Placental pericyte (primary cell): ENCODE measurements around the gene TEDC2. TPM values are rescaled to one million over a fixed set of nuclear protein-coding genes. Genes with fewer than 3 reads are reported as not detected.

ENCODE experiments used
- small RNA-seq: library from RNA; depleted of rRNA; stranded (forward); fragments of <200 nt; gene quantifications from one replicate; pipeline ENCODE3, GENCODE V24; 2012; ENCODE audit warnings: low replicate concordance
- total RNA-seq: library from RNA; depleted of rRNA; stranded (reverse); fragments of >200 nt; gene quantifications from 2 replicates; pipeline ENCODE4 v1.2.3, GENCODE V29; 2012

TEDC2 gene, protein sequence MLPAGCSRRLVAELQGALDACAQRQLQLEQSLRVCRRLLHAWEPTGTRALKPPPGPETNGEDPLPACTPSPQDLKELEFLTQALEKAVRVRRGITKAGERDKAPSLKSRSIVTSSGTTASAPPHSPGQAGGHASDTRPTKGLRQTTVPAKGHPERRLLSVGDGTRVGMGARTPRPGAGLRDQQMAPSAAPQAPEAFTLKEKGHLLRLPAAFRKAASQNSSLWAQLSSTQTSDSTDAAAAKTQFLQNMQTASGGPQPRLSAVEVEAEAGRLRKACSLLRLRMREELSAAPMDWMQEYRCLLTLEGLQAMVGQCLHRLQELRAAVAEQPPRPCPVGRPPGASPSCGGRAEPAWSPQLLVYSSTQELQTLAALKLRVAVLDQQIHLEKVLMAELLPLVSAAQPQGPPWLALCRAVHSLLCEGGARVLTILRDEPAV
- 1.3 and 28.8 TPM in 2 replicates for total RNA-seq

DNA sequence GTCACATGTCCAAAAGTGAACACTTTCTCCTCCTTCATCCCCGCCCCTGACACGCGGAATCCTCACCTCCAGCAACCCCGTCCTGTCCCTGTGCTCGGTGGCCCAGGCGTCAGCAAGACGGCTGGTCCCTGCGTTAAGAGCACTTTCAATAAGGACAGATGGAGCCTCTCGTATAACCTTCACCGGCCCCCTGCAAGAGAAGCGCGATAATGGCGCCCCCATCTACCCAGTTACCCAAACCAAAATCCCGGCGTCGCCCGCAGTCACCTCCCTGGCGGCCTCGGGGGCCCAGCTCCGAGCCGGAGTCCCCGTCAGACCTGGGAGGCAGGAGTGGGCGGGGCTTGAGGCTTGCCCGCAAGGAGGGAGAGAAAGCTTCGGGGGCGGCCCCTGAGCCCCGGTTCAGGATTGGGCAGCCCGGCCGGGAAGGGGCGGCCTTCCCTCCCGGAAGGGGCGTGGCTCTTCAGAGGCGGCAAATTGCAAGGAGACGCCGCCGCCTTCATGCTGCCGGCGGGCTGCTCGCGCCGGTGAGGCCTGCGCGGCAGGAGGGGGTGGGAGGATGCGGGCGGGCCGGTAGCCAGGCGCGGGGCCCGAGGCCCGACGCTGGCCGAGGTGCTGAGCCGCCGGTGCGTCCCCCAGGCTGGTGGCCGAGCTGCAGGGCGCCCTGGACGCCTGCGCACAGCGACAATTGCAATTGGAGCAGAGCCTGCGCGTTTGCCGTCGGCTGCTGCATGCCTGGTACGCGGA, at the start of gene TEDC2:
Gene TEDC2 (plus strand): TSS at position 463 of the 744 bp plus-strand sequence. CDS start 36 bp downstream, at position 499.

DNA sequence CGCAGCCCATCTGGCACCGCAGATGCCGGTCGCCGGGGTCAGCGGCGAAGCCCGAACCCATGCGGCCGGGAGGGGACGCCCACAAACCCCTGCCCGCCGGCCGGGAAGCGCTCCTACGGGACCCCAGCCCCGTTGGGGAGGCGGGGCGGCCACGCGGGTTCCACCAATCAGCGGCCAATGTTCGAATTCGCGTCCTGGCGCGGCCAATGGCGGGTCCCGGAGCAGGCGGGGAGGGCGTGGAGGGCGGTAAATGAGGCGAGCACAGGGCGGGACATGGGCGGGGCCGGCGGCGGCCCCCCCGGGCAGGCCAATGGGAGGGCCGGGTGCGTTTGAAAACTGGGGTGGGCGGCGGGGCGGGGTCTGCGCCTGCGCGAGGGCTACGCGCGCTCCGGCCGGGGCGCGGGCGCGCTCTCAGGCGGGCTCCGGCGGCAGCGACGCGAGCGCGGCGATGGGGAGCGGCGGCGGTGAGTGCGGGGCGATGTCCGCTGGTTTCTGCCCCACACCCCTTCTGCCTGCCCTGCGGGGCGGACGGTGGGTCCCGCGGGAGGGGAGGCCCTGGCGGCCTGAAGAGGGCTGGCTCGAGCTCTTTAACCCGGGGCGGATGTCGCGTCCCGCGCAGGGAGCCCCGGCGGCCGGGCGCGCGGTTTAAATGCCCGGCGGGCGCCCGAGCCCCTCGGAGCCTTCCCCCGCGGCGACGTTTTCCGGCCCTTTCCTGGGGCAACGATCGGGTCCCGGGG, 30.7 kb upstream of the TEDC2 start, which contains the start of gene CCNF:
Gene CCNF (plus strand): TSS at position 414 of the 737 bp plus-strand sequence. CDS start 35 bp downstream, at position 449.

DNA sequence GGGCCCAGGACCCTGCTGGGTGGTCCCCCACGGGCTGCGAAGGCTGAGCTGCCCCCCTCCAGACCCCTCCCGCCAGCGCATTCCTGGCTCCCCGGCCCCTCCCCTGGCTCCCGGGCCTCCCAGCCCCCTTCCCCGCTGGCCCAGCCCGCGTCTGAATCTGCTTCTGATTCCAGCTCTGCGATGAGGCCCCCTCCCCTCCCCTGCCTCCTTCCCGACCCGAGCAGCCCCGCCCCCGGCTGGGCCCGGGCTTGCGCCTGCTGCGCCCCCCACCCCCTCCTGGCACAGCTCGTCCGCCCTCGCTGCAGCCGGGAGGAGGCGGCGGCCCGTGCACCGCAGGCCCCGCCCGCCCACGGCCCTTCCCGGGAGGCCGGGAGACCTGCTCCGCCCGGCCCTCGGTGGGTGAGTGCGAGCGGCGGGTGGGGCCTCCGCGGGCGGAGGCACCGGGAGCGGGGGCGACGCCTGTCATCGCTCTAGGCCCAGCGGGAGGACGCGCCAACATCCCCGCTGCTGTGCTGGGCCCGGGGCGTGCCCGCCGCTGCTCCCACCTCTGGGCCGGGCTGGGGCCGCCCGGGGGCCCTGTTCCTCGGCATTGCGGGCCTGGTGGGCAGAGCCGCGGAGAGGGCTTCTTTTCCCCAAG, 11.2 kb downstream of the TEDC2 start, which contains the start of gene NTN3:
Gene NTN3 (plus strand): TSS at position 282 of the 637 bp plus-strand sequence. CDS start 405 bp downstream, outside the sequence.

DNA sequence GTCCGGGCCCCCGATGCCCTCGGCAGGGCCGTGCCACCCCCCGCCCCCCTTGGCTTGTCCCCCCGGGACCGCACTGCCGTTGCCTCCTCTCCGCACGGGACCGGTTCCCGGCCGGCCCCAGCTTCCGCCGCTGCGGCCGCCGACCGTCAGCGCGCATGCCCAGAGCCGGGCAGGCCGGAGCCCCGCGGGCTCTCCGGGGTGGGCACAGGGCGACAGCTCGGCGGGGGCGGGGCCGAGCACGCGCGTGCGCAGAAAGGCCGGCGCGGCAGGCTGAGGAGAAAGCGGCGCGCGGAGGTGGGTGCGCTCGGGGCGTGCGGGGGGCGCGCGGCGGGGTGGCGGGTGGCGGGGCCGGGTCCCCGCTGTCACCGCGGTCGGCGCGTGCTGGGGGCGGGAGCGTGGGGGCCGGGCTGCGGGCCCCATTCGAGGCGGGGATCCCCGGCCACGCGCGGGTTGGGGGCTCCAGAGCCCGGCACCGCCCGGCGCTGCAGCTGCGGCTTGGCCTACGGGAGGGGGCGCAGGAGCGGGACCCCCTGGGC, 15.0 kb downstream of the TEDC2 start, which contains the start of gene TBC1D24:
Gene TBC1D24 (plus strand): TSS at position 251 of the 536 bp plus-strand sequence. CDS start 21,022 bp downstream, outside the sequence.

DNA sequence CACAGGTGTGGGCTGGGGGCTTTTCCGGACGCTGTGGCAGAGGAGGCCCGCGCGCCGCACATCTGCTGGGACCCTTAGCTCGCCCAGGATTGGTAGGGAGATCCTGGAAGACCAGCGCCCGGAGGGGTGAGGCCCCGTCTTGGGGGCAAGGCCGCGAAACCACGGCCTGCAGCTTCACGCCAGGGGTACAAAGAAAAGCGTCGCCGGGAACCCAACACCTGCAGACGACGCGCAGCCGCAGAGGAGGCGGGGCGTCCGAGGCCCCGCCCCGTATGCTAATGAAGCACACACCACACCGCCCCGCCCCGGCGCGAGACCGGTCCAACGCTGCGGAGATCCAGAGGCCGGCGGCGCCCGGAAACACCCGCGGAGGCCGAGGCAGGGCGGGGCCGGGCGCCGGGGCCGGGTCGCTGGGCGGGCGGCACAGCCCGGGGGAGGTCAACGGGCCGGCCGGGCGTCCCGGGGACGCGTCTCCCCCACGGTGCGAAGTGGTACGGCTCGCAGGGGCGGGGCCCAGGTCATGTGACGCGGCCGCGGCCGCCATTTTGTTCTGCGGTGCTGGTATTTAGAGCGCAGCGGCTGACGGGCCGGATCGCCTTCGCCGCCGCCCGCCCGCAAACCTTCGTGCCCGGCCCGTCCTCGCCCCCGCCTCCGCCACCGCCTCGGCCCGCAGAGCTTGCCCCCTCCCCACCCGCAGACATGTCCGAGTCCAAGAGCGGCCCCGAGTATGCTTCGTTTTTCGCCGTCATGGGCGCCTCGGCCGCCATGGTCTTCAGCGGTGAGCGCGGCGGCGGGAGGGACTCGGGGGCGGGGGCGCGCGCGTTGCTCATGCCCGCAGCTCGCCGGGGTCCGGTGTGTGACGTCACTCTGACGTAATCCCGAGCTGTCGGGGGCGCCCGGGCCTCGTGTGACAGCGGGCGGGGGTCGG, 53.8 kb downstream of the TEDC2 start, which contains the start of gene ATP6V0C:
Gene ATP6V0C (plus strand): TSS at position 548 of the 928 bp plus-strand sequence. CDS start 152 bp downstream, at position 700.

Small RNA genes within 50 kb of the gene (small RNA-seq; reads per million reads assigned to genes)
- gene MIR6768, result 0.62 reads per million, percentile 26 among the genes with 10 or more reads in this experiment

Other genes starting within 250 kb of the TEDC2 start
- 1.5 and 1.9 TPM in 2 replicates for gene BRICD5, start 249.2 kb upstream of the TEDC2 start, total RNA-seq
- 12.7 and 33.9 TPM in 2 replicates for gene PGP, start 245.3 kb upstream of the TEDC2 start, total RNA-seq
- 28.0 and 42.5 TPM in 2 replicates for gene E4F1, start 236.5 kb upstream of the TEDC2 start, total RNA-seq
- gene DNASE1L2, start 223.7 kb upstream of the TEDC2 start, total RNA-seq, result 0.86 and 1.1 TPM in 2 replicates
- 37.9 and 42.7 TPM in 2 replicates for gene ECI1, start 208.5 kb upstream of the TEDC2 start, total RNA-seq
- gene RNPS1, start 192.0 kb upstream of the TEDC2 start, total RNA-seq, result 103 and 122 TPM in 2 replicates
- 0.72 and 3.5 TPM in 2 replicates for gene ABCA3, start 119.4 kb upstream of the TEDC2 start, total RNA-seq
- 4.6 and 69.6 TPM in 2 replicates for gene CCNF, start 30.7 kb upstream of the TEDC2 start, total RNA-seq
- 0.14 and 0.22 TPM in 2 replicates for gene NTN3, start 11.2 kb downstream of the TEDC2 start, total RNA-seq
- 22.8 and 22.9 TPM in 2 replicates for gene TBC1D24, start 15.0 kb downstream of the TEDC2 start, total RNA-seq
- 41.7 and 68.3 TPM in 2 replicates for gene ATP6V0C, start 53.8 kb downstream of the TEDC2 start, total RNA-seq
- gene AMDHD2, start 60.3 kb downstream of the TEDC2 start, total RNA-seq, result 57.6 and 78.8 TPM in 2 replicates
- gene CEMP1, start 71.3 kb downstream of the TEDC2 start, total RNA-seq, result not detected in 2 replicates
- gene PDPK1, start 77.9 kb downstream of the TEDC2 start, total RNA-seq, result 19.9 and 34.6 TPM in 2 replicates
- gene KCTD5, start 222.4 kb downstream of the TEDC2 start, total RNA-seq, result 32.8 and 45.2 TPM in 2 replicates